GM21576 (cell line): ENCODE measurements around the gene TNFRSF19.
"Not testable (repeated sequence)": the region's sequence is repeated elsewhere in the genome, so short reads cannot be mapped to it uniquely, and the experiment has no call there.

ENCODE experiments used
- ATAC-seq: cut with Tn5 transposase; IDR thresholded peaks from one replicate; pipeline ENCODE4 v1.9.1; 2021; ENCODE audit warnings: mild to moderate bottlenecking, moderate library complexity; ENCODE audit not compliant: unreplicated experiment

TNFRSF19 gene

GRCh38 chr13:23652909-23653726, 82.9 kb downstream of the TNFRSF19 start:
- ATAC-seq = no peak

GRCh38 chr13:23654111-23655110, 84.2 kb downstream of the TNFRSF19 start:
- no peak for ATAC-seq

DNA sequence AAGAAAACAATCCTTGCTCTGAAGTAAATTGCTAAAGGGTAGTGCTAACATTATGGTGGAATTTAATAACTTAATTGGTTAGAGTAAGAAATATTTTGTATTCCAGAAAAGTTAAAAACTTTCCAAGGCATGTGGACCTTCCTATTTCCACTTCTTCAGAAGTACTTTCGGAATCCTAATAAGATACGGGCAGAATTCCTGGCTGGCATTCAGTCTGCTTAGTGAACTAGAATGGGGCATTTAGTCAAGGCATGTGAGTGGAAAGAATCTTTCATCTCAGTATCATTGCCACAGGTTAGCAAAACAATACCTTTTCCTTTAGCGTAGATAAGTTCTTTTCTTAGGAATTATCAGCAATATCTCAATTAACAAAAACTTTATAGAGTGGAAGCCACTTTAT, 85.1 kb downstream of the TNFRSF19 start:
- no peak for ATAC-seq

DNA sequence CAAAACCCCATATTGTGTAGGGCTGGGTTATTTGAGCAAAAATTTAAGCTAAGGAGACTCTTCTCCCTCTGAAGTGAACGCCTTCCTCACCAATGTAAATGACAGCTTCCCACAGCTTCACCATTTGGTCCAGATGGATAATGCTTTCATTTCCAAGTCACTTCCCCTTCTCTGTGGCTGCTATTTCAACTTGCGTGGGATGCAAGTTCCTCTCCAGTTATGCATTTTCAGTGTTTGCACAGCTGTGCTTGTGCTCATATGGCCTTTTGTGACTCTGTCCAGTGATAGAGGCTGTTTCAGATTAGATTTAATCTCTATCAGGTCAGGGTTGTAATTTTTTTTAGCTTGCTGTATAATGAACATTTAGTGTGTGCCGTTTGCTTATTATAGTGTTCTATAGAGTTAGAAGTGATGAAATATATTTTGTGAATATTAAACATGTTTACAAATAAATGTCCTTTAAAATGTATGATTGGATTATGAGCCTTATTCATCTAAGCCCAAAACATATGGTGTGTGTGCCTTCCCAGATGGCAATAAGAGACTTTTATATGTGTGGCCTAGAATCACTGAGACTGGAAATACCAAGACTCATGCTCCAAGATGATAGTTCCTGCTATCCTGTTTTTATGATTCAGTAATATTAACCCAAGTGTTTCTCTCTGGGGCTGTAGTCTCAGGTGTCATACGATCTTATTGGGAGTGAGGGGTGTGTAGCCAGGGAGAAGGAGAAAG, 86.6 kb downstream of the TNFRSF19 start:
- ATAC-seq = no peak

DNA sequence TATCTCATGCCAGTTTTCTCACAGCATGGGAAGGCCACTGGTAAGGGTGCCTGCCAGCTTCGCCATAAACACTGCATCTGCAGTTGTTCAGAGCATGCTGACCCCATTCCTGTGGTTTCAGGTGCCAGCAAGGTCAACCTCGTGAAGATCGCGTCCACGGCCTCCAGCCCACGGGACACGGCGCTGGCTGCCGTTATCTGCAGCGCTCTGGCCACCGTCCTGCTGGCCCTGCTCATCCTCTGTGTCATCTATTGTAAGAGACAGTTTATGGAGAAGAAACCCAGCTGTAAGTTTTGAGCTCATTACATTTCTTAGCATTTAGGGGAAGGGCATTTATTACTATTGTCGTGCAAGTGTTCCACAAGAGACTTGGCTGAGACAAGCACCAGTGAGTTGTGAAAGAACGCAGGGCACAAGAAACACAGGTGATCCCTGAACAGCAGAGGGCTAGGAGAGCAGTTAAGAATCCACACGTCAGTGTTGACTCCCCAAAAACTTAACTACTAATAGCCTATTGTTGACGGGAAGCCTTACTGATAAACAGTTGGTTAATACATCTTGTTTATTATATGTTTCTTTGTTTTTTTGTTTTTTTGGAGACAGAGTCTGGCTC, 88.8 kb downstream of the TNFRSF19 start:
- ATAC-seq = no peak

DNA sequence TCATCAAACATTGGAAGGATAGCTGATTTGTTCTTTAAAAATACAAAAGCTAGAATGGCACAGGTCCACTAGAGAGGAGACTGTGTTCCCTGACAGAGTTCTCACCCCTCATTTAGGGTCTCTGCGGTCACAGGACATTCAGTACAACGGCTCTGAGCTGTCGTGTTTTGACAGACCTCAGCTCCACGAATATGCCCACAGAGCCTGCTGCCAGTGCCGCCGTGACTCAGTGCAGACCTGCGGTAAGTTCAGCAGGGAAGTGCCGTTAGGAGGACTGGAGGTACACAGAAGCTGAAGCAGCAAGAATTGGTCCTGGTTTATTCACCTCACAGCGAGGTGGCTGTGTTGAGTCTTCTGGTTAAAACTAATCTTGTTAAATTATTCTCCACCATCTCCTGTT, 90.0 kb downstream of the TNFRSF19 start:
- no peak for ATAC-seq

- no peak for ATAC-seq
These were observed 96.4 kb downstream of the TNFRSF19 start for GRCh38 chr13:23666582-23666981.

DNA sequence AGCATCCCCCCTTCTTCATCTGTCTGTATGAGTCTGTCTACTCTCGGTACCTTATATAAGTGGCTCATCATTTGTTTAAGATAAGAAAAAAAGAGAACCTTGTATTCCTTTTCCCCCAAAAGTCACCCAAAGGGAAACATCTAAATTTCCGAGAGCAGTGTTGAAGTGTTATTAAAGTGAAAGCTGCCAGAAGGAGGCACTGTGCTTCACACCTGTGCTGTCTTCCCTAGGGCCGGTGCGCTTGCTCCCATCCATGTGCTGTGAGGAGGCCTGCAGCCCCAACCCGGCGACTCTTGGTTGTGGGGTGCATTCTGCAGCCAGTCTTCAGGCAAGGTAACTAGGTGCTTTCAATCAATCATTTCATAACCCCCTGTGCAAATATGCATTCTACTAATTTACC, 97.5 kb downstream of the TNFRSF19 start:
- no peak for ATAC-seq

DNA sequence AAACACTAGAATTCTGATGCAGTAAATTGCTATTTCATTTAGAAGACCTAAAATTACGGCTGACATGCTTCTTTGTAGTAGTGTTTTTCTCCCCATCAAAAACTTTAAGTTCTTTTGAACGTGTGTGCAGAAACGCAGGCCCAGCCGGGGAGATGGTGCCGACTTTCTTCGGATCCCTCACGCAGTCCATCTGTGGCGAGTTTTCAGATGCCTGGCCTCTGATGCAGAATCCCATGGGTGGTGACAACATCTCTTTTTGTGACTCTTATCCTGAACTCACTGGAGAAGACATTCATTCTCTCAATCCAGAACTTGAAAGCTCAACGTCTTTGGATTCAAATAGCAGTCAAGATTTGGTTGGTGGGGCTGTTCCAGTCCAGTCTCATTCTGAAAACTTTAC, 98.3 kb downstream of the TNFRSF19 start:
- no peak for ATAC-seq

DNA sequence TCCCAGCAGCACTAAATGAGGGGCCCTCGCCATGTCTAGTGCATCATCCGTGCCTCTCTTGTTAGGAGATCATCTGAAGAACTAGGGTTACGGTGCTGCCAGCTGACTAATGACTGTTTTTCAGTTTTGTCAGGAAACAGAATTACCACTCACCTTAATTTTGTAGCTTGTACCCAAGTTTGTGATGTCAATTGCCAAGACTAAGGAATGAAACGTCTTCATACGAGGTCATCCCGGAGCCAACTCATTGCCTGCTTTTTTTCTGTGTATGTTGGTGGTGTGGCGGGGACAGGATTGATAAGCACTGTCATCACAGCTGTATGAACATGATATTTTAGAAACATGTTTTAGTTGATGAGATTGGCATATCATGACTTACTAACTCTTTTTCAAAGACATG, 100.6 kb downstream of the TNFRSF19 start:
- ATAC-seq = no peak

GRCh38 chr13:23671377-23671776, 101.2 kb downstream of the TNFRSF19 start:
- ATAC-seq = no peak

DNA sequence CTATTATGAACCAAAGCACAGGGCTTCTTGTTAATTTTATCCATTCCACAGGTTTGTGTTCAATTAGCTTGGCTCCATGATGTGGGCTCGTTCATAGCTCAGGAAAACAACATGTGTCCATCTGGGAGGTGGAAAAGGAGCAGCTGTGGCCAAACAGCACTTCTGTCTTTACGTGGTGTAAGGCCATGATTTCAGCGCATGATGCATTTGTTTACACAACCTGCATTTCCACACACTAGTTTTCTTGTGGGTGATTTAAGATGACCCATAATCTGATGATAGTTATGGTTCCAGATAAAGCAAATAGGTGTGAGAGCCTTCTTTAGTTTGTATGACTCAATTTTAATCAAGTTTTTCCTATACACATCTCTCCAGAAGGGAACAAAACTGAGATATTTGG, 101.7 kb downstream of the TNFRSF19 start:
- ATAC-seq = no peak

- no peak for ATAC-seq
These were observed 102.4 kb downstream of the TNFRSF19 start for GRCh38 chr13:23672616-23673015.

- no peak for ATAC-seq
These were observed 103.1 kb downstream of the TNFRSF19 start for GRCh38 chr13:23673354-23673753.

DNA sequence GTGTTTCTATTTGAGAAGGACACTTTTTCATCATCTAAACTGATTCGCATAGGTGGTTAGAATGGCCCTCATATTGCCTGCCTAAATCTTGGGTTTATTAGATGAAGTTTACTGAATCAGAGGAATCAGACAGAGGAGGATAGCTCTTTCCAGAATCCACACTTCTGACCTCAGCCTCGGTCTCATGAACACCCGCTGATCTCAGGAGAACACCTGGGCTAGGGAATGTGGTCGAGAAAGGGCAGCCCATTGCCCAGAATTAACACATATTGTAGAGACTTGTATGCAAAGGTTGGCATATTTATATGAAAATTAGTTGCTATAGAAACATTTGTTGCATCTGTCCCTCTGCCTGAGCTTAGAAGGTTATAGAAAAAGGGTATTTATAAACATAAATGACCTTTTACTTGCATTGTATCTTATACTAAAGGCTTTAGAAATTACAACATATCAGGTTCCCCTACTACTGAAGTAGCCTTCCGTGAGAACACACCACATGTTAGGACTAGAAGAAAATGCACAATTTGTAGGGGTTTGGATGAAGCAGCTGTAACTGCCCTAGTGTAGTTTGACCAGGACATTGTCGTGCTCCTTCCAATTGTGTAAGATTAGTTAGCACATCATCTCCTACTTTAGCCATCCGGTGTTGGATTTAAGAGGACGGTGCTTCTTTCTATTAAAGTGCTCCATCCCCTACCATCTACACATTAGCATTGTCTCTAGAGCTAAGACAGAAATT, 103.8 kb downstream of the TNFRSF19 start:
- ATAC-seq = no peak

DNA sequence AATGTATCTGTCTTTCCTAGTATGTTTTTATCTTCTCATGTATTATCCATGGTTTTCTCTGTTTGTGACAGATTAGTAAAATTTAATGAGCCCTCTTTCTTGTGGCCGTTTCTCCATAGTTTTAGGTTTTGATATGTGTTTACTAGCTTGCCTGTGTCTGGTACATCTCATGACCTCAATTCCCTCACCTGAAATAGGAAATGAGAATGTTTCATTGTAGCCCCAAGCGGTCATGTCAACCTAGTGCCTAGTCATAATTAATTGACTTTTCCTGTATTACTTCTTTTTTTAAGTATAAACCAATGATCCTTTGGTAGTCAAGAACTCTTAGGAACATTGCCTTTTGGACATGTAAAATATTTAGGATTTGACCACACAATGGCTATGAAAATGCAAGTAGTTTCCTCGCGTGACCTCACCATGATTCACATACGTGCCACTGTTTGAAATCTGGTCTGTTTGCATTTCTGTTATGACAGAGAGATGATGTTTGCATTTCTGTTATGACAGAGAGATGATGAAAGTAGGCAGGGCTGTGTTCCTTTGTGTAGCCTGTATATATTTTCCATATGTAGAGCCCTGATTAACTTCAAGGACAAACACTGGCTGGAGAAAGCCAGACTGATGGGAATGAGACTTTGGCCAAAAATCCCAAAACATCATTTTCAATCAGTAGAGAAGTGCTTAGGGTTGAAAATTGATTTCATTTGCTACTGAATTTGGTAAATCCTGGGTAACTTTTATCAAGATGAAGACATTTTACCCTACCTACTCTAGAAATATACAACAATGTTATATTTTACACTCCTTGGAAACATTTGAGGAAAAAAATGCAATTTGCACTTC, 104.8 kb downstream of the TNFRSF19 start:
- ATAC-seq = no peak

GRCh38 chr13:23677679-23678288, 107.6 kb downstream of the TNFRSF19 start:
- ATAC-seq = not testable (repeated sequence)

DNA sequence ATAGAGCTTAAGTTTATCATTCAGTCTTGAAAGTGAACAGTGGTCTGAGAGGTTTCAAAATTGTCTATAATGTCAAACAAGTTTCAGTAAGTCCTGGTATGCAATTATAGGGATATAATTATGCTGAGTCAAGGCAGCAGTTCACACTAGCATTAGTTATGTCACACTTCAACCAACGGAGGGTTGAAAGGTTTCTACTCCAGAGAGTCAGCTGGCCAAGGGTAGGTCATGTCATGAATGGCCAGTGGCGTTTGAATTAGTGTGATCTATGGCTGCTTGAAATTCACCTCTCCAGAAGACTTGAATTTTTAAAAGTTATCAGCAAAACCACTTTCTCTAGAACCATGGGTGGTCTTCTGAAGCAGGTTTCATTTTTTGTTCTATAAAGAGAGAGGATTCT, 108.6 kb downstream of the TNFRSF19 start:
- ATAC-seq = no peak

GRCh38 chr13:23679220-23679619, 109.0 kb downstream of the TNFRSF19 start:
- no peak for ATAC-seq
